PC-9 (cell line): ENCODE data around the gene B3GAT1. TPM values are rescaled to one million over a fixed set of nuclear protein-coding genes. Genes with fewer than 3 reads are reported as not detected.

Source experiments
- BruUV-seq: library from RNA; stranded (reverse); fragments of 400-500 nt; replicated peaks from 2 replicates; lab custom pipeline; 2021; lab: Mats Ljungman, UMichigan
- CTCF ChIA-PET: fragments of 300-600 bp; sonication (Branson Sonifier 250); formaldehyde crosslinking; loops from one replicate; lab custom pipeline; 2022; ENCODE audit warnings: antibody characterized with exemption; lab: Charles Lee
- POLR2A ChIA-PET: fragments of 300-600 bp; sonication (Branson Sonifier 250); formaldehyde crosslinking; loops from one replicate; lab custom pipeline; 2022; ENCODE audit warnings: antibody characterized with exemption; ENCODE audit not compliant: unreplicated experiment; lab: Charles Lee
- DNase-seq, 2 experiments: peaks; one replicate each; pipeline versions ENCODE4 v3.0.0 to v3.0.0-alpha.2; 2015 to 2022; ENCODE audit warnings: mixed read lengths in 1 of 2
- H2AFZ ChIP-seq: fragments of 200-600 bp; sonication (generic); 2 replicates; pipeline ENCODE4 v1.8.1; 2017; ENCODE audit warnings: antibody characterized with exemption
- H3F3A ChIP-seq: fragments of 200-600 bp; sonication (generic); 2 replicates; pipeline ENCODE4 v1.8.1; 2017; ENCODE audit warnings: antibody characterized with exemption, mild to moderate bottlenecking, low read depth; ENCODE audit not compliant: insufficient read depth
- H3K27ac ChIP-seq: fragments of 200-600 bp; sonication (generic); 2 replicates; pipeline ENCODE4 v1.6.1; 2016; ENCODE audit warnings: mixed run types
- H3K27me3 ChIP-seq: fragments of 200-600 bp; sonication (generic); 2 replicates; pipeline ENCODE4 v1.6.1; 2016; ENCODE audit warnings: low read depth, mixed run types; ENCODE audit not compliant: insufficient read depth
- H3K36me3 ChIP-seq: fragments of 200-600 bp; sonication (generic); 2 replicates; pipeline ENCODE4 v1.6.1; 2016; ENCODE audit warnings: low read depth, mixed run types
- H3K4me1 ChIP-seq: fragments of 200-600 bp; sonication (generic); replicated peaks from 2 replicates; pipeline ENCODE4 v1.6.1; 2016; ENCODE audit warnings: mixed run types; ENCODE audit not compliant: insufficient read depth
- H3K4me2 ChIP-seq: fragments of 200-600 bp; sonication (generic); 2 replicates; pipeline ENCODE4 v1.6.1; 2017; ENCODE audit warnings: mixed run types
- H3K4me3 ChIP-seq: fragments of 200-600 bp; sonication (generic); 2 replicates; pipeline ENCODE4 v1.6.1; 2016; ENCODE audit warnings: mixed run types
- H3K79me2 ChIP-seq: fragments of 200-600 bp; sonication (generic); 2 replicates; pipeline ENCODE4 v1.6.1; 2017; ENCODE audit warnings: low read depth, mixed run types
- H3K9me2 ChIP-seq: fragments of 200-600 bp; sonication (generic); 2 replicates; pipeline ENCODE4 v1.8.1; 2017; ENCODE audit warnings: mild to moderate bottlenecking; ENCODE audit not compliant: insufficient read depth
- H3K9me3 ChIP-seq: fragments of 200-600 bp; sonication (generic); 2 replicates; pipeline ENCODE4 v1.8.1; 2016; ENCODE audit warnings: low read depth; ENCODE audit not compliant: insufficient read depth
- H4K20me1 ChIP-seq: fragments of 200-600 bp; sonication (generic); 2 replicates; pipeline ENCODE4 v1.8.1; 2017; ENCODE audit not compliant: insufficient read depth
- EZH2 ChIP-seq: fragments of 200-600 bp; sonication (generic); IDR thresholded peaks from 2 replicates; pipeline ENCODE4 v1.8.0; 2017; ENCODE audit warnings: antibody characterized with exemption, low read depth
- intact Hi-C: fragments of 100-400 bp; cut with micrococcal nuclease; formaldehyde crosslinking; loops from one replicate; pipeline ENCODE4 v1.10.0; 2022; ENCODE audit not compliant: unreplicated experiment
- total RNA-seq: library from RNA; stranded (reverse); gene quantifications from 2 replicates; pipeline ENCODE4 v1.2.3, GENCODE V29; 2021
- TF ChIP-seq, protein P1 (sequence below): fragments of 200-600 bp; sonication (generic); conservative IDR thresholded peaks from 2 replicates; pipeline ENCODE4 v1.6.1; 2017; ENCODE audit warnings: mixed run types, antibody characterized with exemption, mild to moderate bottlenecking, moderate library complexity

B3GAT1 gene
- total RNA-seq, 1 experiment from 2014 or later = not detected

DNA sequence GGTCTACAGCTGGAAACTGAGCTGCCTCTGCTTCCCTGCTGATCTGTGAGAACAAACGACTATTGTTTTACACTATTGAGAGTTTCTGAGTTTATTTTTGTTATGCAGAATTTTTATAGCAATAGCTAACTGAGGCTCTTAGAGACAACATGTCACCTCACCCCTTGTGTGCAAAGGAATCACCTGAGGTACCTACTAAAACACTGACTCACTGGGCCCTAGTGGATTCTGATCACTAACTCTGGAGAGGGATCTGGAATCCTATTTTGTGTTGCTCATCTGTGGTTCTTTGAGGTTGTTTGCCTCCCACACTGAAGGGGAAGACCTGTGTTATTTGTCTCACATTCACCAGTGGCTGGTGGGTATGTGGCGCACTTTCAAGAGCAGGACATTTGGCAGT lies 13.4 kb upstream of the B3GAT1 start:
- intact Hi-C loops = no loop called here
- Histone ChIP-seq H3K9me2 (no peaks in the 10 kb centered on the region), H3K79me2 (no peaks in the 10 kb centered on the region), H3K27ac (no peak overlapping the region), H3K27me3 (peaks cover 100% of the 10 kb centered on the region), H4K20me1 (no peaks in the 10 kb centered on the region), H3K36me3 (no peaks in the 10 kb centered on the region), H3K9me3 (no peaks in the 10 kb centered on the region), H3F3A (no peaks in the 10 kb centered on the region), H3K4me3 (no peak overlapping the region), H3K4me2 (no peak overlapping the region), H3K4me1 (no peaks in the 10 kb centered on the region), H2AFZ (no peak overlapping the region)
- no TSS peak for BruUV-seq
- POLR2A ChIA-PET = no interaction called here
- DNase-seq = no peak
- CTCF ChIA-PET = no interaction called here
- no peak for TF ChIP-seq EZH2
- TF ChIP-seq, protein P1, sequence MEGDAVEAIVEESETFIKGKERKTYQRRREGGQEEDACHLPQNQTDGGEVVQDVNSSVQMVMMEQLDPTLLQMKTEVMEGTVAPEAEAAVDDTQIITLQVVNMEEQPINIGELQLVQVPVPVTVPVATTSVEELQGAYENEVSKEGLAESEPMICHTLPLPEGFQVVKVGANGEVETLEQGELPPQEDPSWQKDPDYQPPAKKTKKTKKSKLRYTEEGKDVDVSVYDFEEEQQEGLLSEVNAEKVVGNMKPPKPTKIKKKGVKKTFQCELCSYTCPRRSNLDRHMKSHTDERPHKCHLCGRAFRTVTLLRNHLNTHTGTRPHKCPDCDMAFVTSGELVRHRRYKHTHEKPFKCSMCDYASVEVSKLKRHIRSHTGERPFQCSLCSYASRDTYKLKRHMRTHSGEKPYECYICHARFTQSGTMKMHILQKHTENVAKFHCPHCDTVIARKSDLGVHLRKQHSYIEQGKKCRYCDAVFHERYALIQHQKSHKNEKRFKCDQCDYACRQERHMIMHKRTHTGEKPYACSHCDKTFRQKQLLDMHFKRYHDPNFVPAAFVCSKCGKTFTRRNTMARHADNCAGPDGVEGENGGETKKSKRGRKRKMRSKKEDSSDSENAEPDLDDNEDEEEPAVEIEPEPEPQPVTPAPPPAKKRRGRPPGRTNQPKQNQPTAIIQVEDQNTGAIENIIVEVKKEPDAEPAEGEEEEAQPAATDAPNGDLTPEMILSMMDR = no peak

DNA sequence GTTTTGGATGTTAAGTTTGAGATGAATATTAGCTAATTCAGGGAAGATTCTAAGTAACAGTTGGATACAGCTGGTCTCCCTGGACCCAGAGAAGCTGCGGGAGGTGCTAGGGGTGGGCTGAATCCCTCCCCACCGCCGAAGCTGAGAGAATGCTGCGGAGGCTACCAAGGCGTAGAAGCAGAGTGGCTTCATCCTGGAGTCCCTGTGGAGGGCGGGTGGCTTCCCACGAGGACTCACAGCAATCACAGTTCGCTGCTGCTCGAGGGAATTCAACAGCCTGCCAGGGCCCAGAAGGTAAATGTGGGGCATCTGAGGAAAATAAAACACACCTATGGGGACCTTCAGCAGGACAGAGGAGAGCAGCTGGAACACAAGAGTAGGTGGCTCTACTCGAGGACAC lies 11.1 kb upstream of the B3GAT1 start:
- no peak overlapping the region for H3K4me2 ChIP-seq
- H3K27ac ChIP-seq = no peak overlapping the region
- H3K27me3 ChIP-seq = peaks cover 96% of the 10 kb centered on the region
- no peaks in the 10 kb centered on the region for H3K9me2 ChIP-seq
- H3K79me2 ChIP-seq = no peaks in the 10 kb centered on the region
- TF ChIP-seq, protein P1 = no peak
- TF ChIP-seq EZH2 = no peak
- POLR2A ChIA-PET = no interaction called here
- no peaks in the 10 kb centered on the region; the same call in 1 of the 2 replicates for H4K20me1 ChIP-seq
- no peaks in the 10 kb centered on the region for H3K4me1 ChIP-seq
- H3F3A ChIP-seq = no peaks in the 10 kb centered on the region
- intact Hi-C loops = no loop called here
- CTCF ChIA-PET = no interaction called here
- H3K9me3 ChIP-seq = no peaks in the 10 kb centered on the region
- H2AFZ ChIP-seq = no peak overlapping the region
- DNase-seq = no peak
- no peaks in the 10 kb centered on the region for H3K36me3 ChIP-seq
- no peak overlapping the region for H3K4me3 ChIP-seq
- BruUV-seq = no TSS peak

DNA sequence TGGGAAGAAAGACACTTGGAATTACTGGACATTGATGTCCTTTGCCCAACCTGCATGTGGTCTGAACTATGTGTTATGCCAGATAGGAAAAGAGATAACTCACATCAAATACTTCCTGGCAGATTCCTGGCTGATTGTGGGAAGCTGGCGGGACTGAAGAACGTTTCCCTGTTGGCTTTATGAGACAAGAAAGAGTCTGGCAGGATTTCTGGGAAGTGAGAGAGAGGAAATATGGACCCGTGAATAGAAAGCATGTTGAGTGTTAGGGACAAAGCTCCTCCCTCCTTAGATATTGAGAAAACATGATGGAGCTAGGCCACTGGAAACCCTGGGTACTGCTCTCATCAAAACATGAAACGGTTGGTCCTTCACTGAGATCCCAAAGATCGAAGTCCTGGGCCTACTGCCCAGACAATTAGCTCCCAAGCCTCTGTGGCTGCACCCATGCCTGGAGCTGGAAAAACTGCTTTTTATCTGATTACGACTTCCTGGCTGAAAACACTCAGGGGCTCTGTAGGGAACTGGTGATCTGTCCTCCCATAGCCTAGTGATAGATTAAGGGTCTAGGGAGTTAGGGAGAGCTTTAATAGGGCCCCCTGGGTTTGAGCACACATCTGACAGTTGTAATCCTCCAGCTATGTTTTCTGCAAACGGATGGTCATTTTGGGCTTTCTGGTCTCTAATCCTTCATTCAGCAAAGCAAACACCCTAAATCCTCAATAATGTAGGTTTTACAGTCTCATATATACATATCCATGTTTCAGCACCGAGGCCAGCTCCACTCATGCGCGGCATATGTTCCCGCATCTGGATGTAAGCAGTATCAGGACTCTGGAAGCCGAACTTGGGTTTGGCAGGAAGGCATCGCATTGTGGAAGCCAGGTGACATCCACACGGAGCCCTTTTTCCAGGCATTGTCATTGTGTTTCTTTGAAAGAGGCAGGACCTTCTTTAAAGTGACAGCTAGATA lies 6.1 kb upstream of the B3GAT1 start:
- Histone ChIP-seq H2AFZ (no peak overlapping the region), H3K27ac (no peak overlapping the region), H3K9me3 (no peaks in the 10 kb centered on the region), H3K9me2 (no peaks in the 10 kb centered on the region), H3K4me1 (no peaks in the 10 kb centered on the region), H3K4me3 (no peak overlapping the region), H3K4me2 (no peak overlapping the region), H3K36me3 (no peaks in the 10 kb centered on the region), H4K20me1 (no peaks in the 10 kb centered on the region; the same call in 1 of the 2 replicates), H3F3A (no peaks in the 10 kb centered on the region), H3K79me2 (no peaks in the 10 kb centered on the region), H3K27me3 (peaks cover 95% of the 10 kb centered on the region)
- no peak for DNase-seq
- ChIA-PET CTCF (no interaction called here), POLR2A (no interaction called here)
- TF ChIP-seq EZH2 = no peak
- TF ChIP-seq, protein P1 = no peak
- intact Hi-C loops = no loop called here
- BruUV-seq = no TSS peak
